ENCODE results near the gene BHLHE40.
"Not testable (repeated sequence)": the region's sequence is repeated elsewhere in the genome, so short reads cannot be mapped to it uniquely, and the experiment has no call there.

BHLHE40 gene

GRCh38 chr3:4979428-4980228 lies at the start of gene BHLHE40:
Gene BHLHE40, plus strand, starts transcription at chr3:4979437. Its CDS starts 282 bp downstream, at chr3:4979719.
- no peak for DNase-seq

- DNase-seq: no peak
These were observed 48.7 kb upstream of the BHLHE40 start for GRCh38 chr3:4930501-4930900.

- no peak for DNase-seq
These were observed 45.2 kb upstream of the BHLHE40 start for GRCh38 chr3:4934050-4934449.

- DNase-seq: no peak
These were observed 43.9 kb upstream of the BHLHE40 start for GRCh38 chr3:4935347-4935746.

- DNase-seq: no peak
These were observed 42.1 kb upstream of the BHLHE40 start for GRCh38 chr3:4936982-4937614.

- DNase-seq: no peak
These were observed 40.8 kb upstream of the BHLHE40 start for GRCh38 chr3:4938281-4938982.

- DNase-seq: no peak
These were observed 40.0 kb upstream of the BHLHE40 start for GRCh38 chr3:4939276-4939675.

- no peak for DNase-seq
These were observed 38.3 kb upstream of the BHLHE40 start for GRCh38 chr3:4940985-4941384.

- DNase-seq: no peak
These were observed 35.7 kb upstream of the BHLHE40 start for GRCh38 chr3:4943549-4943948.

- DNase-seq: no peak
These were observed 33.9 kb upstream of the BHLHE40 start for GRCh38 chr3:4945324-4945723.

GRCh38 chr3:4947028-4947427 lies 32.2 kb upstream of the BHLHE40 start:
- DNase-seq: no peak

GRCh38 chr3:4948395-4948794 lies 30.8 kb upstream of the BHLHE40 start:
- DNase-seq: no peak

- no peak for DNase-seq
These were observed 30.2 kb upstream of the BHLHE40 start for GRCh38 chr3:4949004-4949403.

GRCh38 chr3:4949659-4950058 lies 29.6 kb upstream of the BHLHE40 start:
- DNase-seq: no peak

- no peak for DNase-seq
These were observed 28.9 kb upstream of the BHLHE40 start for GRCh38 chr3:4950351-4950784.

- no peak for DNase-seq
These were observed 28.3 kb upstream of the BHLHE40 start for GRCh38 chr3:4950948-4951347.

- no peak for DNase-seq
These were observed 26.1 kb upstream of the BHLHE40 start for GRCh38 chr3:4953119-4953518.

GRCh38 chr3:4954256-4955000 lies 24.8 kb upstream of the BHLHE40 start:
- DNase-seq: no peak

- DNase-seq: no peak
These were observed 23.1 kb upstream of the BHLHE40 start for GRCh38 chr3:4956099-4956498.

GRCh38 chr3:4956738-4957137 lies 22.5 kb upstream of the BHLHE40 start:
- DNase-seq: no peak

GRCh38 chr3:4957978-4958377 lies 21.3 kb upstream of the BHLHE40 start:
- DNase-seq: no peak

- no peak for DNase-seq
These were observed 20.1 kb upstream of the BHLHE40 start for GRCh38 chr3:4959180-4959579.

- not testable (repeated sequence) for DNase-seq
These were observed 17.4 kb upstream of the BHLHE40 start for GRCh38 chr3:4961865-4962264.

All from activated CD4-positive, CD25-positive, alpha-beta regulatory T cell treated with anti-CD3 and anti-CD28 coated beads, Interleukin-2, amount 50 U/mL, for 72 hours (primary cell).